ENCODE results near the gene DACH2. TPM values are rescaled to one million over a fixed set of nuclear protein-coding genes. Genes with fewer than 3 reads are reported as not detected.

Gene DACH2
- total and polyA plus RNA-seq, 2 of the 4 experiments (the other 2 are of a cell fraction): 2.8 to 3.8 TPM

DNA sequence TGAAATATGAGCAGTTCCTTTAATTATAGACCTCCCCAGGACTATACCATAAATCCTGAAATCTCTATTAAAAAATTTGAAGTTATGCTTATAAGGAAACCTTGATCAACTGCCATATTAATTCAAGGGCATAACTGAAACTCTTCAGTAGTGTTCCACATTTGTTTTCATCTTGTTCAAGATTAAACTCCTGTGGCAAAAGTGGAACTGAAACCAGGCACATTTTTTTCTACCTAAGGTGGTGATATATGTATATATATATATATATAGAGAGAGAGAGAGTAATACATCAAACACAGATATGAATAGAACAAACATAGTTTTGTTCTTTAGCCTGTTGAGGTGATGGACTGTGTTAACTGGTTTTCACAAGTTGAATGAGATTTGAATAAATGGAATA lies 287.9 kb downstream of the DACH2 start:
- H3K9ac ChIP-seq (ENCODE audit: low read depth, low read length): no peak overlapping the region
- H3K27ac ChIP-seq (ENCODE audit: insufficient read depth, low read length): no peak overlapping the region
- no peaks in the 10 kb centered on the region for H4K20me1 ChIP-seq (ENCODE audit: insufficient read depth, low read length)
- no peaks in the 10 kb centered on the region for H3K79me1 ChIP-seq (ENCODE audit: low read depth in 1 of 2, low read length in 2 of 2)
- H2BK15ac ChIP-seq (ENCODE audit: low read depth, low read length): no peak overlapping the region
- no peak overlapping the region for H3K18ac ChIP-seq (ENCODE audit: low read depth, low read length)
- H4K8ac ChIP-seq (ENCODE audit: low read depth in 2 of 2, low read length in 2 of 2): no peak overlapping the region
- intact Hi-C loops (cut with micrococcal nuclease): no loop called here
- no peak overlapping the region for H2BK20ac ChIP-seq (ENCODE audit: low read depth, low read length)
- DNase-seq (no peak), ATAC-seq (ENCODE audit: low read depth) (no peak)
- H3K4me1 ChIP-seq (ENCODE audit: control insufficient read depth, insufficient read depth, low read length): no peaks in the 10 kb centered on the region
- no peaks in the 10 kb centered on the region for H3K36me3 ChIP-seq (ENCODE audit: control insufficient read depth, insufficient read depth, low read length)
- CTCF ChIA-PET: no interaction called here
- H3K4me3 ChIP-seq (ENCODE audit: insufficient read depth, low read depth, low read length): no peak overlapping the region
- no TSS peak for BruUV-seq (replicated peaks)
- H2AFZ ChIP-seq (replicated peaks; ENCODE audit: low read length, poor library complexity): no peak overlapping the region
- H3K23ac ChIP-seq (ENCODE audit: low read depth, low read length): no peak overlapping the region
- H2AK9ac ChIP-seq (replicated peaks; ENCODE audit: low read depth, low read length, poor library complexity): no peak overlapping the region
- no peaks in the 10 kb centered on the region for H3K9me1 ChIP-seq (ENCODE audit: insufficient read depth, low read length)
- no peak overlapping the region for H2BK120ac ChIP-seq (ENCODE audit: low read depth, low read length)
- H3K56ac ChIP-seq (ENCODE audit: extremely low read depth, insufficient read depth, low read length): no peak overlapping the region
- no peaks in the 10 kb centered on the region for H3K9me3 ChIP-seq (ENCODE audit: control insufficient read depth, insufficient read depth, low read length)
- H4K5ac ChIP-seq (ENCODE audit: low read depth, low read length): no peak overlapping the region
- H3K14ac ChIP-seq (replicated peaks; ENCODE audit: low read depth, low read length): no peak overlapping the region
- TF ChIP-seq NFE2L2 (IDR thresholded peaks at IDR 0.05; ENCODE audit: low read depth, low read length): no peak
- no peak for TF ChIP-seq POLR2A (IDR thresholded peaks at IDR 0.05; ENCODE audit: low read depth, low read length)
- no peak for TF ChIP-seq RCOR1 (IDR thresholded peaks at IDR 0.05; ENCODE audit: insufficient replicate concordance, low read length)
- TF ChIP-seq, protein P1, sequence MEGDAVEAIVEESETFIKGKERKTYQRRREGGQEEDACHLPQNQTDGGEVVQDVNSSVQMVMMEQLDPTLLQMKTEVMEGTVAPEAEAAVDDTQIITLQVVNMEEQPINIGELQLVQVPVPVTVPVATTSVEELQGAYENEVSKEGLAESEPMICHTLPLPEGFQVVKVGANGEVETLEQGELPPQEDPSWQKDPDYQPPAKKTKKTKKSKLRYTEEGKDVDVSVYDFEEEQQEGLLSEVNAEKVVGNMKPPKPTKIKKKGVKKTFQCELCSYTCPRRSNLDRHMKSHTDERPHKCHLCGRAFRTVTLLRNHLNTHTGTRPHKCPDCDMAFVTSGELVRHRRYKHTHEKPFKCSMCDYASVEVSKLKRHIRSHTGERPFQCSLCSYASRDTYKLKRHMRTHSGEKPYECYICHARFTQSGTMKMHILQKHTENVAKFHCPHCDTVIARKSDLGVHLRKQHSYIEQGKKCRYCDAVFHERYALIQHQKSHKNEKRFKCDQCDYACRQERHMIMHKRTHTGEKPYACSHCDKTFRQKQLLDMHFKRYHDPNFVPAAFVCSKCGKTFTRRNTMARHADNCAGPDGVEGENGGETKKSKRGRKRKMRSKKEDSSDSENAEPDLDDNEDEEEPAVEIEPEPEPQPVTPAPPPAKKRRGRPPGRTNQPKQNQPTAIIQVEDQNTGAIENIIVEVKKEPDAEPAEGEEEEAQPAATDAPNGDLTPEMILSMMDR (conservative IDR thresholded peaks at IDR 0.05; ENCODE audit: low read depth, low read length): no peak
- no peak for TF ChIP-seq MAZ (IDR thresholded peaks at IDR 0.05; ENCODE audit: borderline replicate concordance, low read depth, low read length)
- no peak overlapping the region for H3K4ac ChIP-seq (ENCODE audit: low read depth, low read length)
- dilution Hi-C loops (cut with HindIII; ENCODE audit: low sequenced_read_pairs, unreplicated experiment): no loop called here
- no peak overlapping the region for H2AK5ac ChIP-seq (ENCODE audit: low read depth, low read length)
- H2BK5ac ChIP-seq (ENCODE audit: low read depth, low read length, poor library complexity, severe bottlenecking): no peak overlapping the region
- in situ Hi-C loops (cut with MboI; ENCODE audit: low sequenced_read_pairs): no loop called here
- no peak overlapping the region for H4K91ac ChIP-seq (ENCODE audit: insufficient read depth, low read depth, low read length)
- POLR2A ChIA-PET (ENCODE audit: unreplicated experiment): no interaction called here
- no peak overlapping the region for H3K4me2 ChIP-seq (ENCODE audit: low read depth, low read length)
- no peaks in the 10 kb centered on the region for H3K27me3 ChIP-seq (ENCODE audit: control insufficient read depth, insufficient read depth, low read length)

All from IMR-90 (cell line).